HG03135 (cell line): ENCODE measurements around the gene TCF3.
"Not testable (repeated sequence)": the region's sequence is repeated elsewhere in the genome, so short reads cannot be mapped to it uniquely, and the experiment has no call there.

Experiments
- ATAC-seq: cut with Tn5 transposase; IDR thresholded peaks from one replicate; pipeline ENCODE4 v1.9.1; 2021; ENCODE audit warnings: mild to moderate bottlenecking, moderate library complexity; ENCODE audit not compliant: unreplicated experiment

TCF3 gene

GRCh38 chr19:1653300-1653628 is 849 bp upstream of the TCF3 start:
- no peak for ATAC-seq

DNA sequence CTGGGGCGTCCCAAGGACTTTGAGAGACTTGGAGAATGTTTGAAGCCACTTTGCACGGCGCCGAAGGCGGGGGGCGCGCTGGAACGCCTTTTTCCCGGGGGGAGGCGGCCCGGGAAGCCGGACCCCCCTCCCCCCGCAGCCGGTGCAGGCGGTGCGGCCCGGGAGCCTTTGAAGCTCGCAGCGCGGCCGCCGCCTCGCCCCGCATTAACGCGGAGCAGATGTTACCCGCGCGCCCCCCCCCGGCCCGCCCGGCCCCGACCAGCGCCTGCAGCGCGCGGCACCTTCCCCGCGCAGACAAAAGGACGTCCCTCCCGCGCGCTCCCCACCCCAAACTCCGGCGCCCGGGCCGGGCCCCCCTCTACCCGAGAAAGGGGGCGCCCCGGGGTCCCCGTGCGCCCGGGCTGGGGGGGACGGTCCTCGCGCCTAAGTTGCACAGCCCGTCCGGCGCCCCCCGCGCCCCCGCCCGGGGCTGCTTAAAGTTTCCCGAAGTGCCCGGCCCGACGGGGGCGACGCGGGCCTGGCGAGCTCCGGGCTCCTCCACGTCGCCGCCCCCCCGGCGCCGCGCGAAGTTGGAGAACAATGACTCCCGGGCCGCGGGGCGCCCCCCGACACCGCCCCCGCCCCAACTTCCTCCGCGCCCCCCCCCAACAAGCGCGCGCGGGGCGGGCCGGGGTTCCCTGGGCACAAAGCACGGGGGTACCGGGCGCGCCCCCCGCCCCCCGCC is 685 bp downstream of the TCF3 start:
- ATAC-seq = no peak

DNA sequence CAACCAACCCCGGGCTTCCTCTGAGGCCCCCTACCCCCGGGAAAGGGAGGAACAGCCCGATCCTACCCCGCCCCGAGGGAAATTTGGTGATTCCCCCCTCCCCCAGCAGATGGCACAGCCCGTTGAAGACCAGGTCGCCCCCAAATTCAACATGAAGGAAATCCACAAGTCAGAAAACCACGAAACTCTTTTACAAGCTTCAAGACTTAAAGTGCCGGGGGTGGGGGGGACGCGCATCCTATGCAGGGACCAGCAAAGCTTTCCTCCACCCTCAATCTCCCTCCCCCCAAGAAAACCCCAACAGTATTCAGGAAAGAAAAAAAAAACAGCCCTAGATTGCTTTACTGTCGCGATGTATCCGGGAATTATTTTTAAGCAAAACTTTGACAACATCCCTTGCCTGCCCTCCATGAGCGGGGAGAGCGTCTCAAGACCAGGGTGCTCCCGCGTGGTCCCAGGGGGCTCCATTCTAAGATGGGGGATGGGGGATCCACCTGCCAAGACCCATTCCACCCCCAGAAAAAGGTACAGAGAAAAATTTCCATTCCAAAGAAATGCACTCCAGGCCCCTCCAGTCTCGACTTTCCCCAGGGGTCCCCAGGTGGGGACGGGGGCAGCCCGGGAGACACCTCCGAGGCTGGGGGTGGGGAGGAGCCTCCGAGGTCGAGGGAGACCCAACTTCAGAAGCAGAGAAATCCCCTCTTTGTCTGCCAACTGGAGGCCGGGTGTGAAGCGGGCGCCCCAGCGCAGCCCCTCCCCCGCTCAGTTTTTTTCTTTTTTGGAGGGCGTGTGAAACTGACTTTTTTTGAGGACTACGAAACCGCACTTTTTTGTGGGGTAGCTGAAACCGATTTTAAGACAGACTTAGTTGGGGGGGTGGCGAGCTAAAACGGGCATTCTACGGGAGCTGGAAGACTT is 1.5 kb downstream of the TCF3 start:
- ATAC-seq = no peak

GRCh38 chr19:1649706-1650649 is 2.4 kb downstream of the TCF3 start:
- no peak for ATAC-seq

DNA sequence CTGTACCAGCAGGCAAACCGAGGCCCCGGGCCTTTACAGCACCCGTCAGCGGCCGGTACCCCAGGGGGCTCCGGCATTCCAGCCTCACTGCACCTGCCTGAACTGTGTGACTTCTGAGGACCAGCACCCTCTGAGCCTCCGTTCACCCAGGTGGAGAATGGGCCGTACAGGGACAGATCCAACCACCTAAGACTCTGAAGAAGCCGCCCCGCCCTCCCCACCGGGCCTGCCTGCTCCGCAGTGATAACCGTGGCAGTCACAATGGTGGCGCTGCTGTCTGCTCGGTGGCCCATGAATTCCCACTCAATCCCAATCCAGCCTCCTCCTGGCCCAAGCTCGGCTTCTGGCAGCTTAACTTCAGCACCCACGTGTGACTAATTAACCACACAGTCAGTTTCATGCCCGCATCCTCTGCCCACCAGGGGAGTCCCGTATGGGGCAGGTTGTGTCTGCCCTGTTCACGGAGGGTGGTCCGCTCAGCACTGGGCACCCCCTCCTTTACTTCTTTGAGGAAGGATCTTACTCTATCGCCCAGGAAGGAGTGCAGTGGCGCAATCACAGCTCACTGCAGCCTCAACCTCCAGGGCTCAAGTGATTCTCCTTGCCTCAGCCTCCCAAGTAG is 3.4 kb downstream of the TCF3 start:
- no peak for ATAC-seq

- ATAC-seq = no peak
Observed at GRCh38 chr19:1648459-1648849, 4.0 kb downstream of the TCF3 start.

DNA sequence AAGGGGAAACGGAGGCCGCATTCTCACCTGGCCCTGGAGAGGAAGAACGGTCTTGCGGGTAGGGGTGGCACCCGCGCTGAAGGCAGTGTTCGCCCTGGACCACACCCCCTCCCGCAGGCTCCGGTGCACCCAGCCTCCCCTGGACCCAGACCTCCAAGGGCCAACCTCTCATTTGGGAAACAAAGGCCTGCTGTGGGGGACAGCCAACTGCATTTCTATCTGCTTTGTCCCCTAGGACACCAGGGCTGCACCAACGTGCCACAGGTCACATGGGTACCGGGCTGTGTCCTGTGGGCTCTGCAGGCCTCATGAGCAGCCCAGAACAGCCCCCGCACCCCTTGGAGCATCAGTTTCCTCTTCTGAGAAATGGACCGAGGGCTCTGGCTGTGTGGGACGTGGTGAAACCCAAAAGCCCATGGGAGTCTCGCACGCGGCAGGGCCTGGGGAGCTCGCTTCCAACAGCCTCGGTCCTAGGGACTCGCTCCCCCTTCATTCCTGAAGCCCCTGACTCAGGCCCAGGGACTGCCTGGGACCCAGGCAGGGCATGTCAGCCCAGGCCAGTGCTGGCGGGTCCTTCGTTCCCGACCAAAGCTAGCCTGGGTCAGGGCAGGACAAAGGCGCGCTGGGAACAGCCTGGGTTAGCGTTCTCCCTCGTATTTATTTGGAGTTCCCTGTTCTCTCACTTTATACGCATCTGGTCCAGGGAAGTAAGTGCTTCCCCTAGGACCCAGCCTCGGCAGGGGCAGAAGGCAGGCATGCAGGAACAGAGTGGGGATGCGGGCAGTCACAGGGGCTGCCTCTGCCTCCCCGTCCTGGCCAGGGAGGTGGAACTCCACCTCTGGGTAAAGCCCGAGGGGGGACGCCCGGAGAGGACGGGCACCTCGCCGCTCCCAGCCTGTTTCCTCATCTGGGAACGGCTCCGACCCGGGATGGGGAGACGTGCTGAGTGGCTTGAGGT is 4.6 kb downstream of the TCF3 start:
- no peak for ATAC-seq

GRCh38 chr19:1646659-1647453 is 5.6 kb downstream of the TCF3 start:
- ATAC-seq = no peak

GRCh38 chr19:1646149-1646548 is 6.3 kb downstream of the TCF3 start:
- no peak for ATAC-seq

- ATAC-seq = no peak
Observed at GRCh38 chr19:1645299-1645698, 7.1 kb downstream of the TCF3 start.

DNA sequence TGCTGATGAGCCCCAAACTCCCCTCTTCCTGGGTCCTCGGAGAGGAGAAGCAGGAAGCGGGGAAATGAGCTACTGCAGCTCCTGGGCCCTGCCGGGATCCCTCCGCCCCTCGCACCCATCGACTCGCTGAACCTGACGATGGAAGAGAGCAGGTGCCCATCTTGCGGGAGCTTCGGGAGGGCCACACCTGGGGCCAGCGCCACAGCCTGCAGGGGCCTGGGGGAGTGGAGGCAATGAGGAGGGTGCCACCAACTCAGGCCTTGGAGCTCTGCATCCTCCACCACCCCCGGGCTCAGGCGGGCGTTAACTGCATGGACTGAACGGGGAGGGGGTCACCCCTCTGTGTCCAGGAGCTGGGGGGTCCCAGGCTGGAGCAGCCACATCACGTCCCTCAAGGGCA is 8.3 kb downstream of the TCF3 start:
- ATAC-seq = no peak

DNA sequence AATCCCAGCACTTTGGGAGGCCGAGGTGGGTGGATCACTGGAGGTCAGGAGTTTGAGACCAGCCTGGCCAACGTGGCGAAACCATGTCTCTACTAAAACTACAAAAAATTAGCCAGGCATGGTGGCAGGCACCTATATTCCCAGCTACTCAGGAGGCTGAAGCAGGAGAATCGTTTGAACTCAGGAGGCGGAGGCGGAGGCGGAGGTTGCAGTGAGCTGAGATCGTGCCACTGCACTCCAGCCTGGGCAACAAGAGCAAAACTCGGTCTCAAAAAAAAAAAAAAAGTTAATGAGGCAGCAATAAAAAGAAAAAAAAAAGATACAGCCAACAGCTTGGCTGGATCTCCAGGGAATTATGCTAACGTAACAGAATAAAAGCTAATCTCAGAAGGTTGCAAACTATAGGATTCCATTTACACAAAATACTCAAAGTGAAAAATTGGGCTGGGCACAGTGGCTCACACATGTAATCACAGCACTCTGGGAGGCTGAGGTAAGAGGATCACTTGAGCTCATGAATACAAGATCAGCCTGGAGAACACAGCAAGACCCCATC is 11.4 kb downstream of the TCF3 start:
- ATAC-seq = not testable (repeated sequence)

GRCh38 chr19:1636325-1637236 is 15.8 kb downstream of the TCF3 start:
- no peak for ATAC-seq

GRCh38 chr19:1634938-1635243 is 17.5 kb downstream of the TCF3 start:
- no peak for ATAC-seq

DNA sequence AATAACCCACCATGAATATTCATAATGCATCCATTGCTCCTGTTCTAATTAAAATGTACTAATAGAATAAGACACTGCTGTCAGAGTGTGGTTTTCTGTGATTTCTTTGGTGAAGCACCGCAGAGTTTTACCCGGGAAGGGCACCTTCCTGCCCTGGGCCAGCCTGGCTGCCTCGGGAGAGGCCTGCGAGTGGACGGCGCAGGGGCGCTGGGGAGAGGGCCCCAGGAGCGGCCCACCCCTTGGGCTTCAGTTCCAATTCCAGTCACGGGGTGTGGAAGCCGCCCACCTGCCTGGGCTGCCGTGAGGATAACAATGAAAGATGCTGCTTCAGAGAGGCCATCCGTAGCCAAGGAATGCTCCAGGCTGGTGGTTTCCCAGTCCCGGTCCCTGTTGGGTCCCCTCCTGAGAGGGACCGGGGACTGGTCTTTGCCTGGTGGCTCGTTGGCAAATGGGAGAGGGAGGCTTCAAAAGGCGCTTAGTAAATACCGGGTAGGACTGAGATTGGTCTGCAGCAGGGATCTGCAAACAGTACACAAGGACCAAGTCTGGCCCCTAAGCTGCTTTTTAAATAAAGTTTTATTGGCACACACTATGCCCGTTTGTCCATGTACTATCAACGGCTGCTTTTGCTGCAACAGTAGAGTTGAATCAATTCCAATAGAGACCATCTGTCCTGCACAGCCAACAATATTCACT is 18.0 kb downstream of the TCF3 start:
- no peak for ATAC-seq

DNA sequence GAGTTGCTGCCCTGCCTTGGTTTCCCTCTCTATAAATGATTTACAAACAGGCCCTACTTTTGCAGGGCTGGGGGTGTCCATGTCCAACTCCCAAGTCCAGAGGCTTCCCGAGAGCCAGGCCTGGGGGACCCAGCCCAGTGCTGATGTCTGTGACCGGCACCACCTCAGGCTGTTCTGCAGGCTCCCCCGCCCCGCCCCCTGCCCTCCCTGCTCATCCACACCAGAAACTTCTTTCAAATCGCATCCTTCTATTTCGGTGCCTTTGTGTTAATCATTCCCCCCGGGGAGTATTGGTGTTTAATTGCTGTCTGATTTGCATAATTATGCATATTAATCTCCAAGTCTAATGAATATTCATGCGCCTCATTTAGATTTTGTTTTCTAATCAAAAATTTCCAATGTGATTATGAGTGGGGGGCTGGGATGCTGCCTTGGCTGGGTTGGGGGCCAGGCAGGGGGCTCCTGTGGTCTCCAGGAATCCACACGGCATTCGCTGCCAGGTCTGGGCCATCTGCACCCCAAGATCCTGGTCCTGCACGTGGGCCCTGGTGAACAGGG is 19.1 kb downstream of the TCF3 start:
- no peak for ATAC-seq
